Aortic smooth muscle cell (primary cell): Measurements from ENCODE around the gene CBLB. TPM values are rescaled to one million over a fixed set of nuclear protein-coding genes. Genes with fewer than 3 reads are reported as not detected.

Source experiments
- total RNA-seq: library from RNA; depleted of rRNA; stranded (reverse); fragments of >200 nt; gene quantifications from 2 replicates; pipeline ENCODE4 v1.2.3, GENCODE V29; 2014

CBLB gene
- 38.8 and 74.7 TPM in 2 replicates for total RNA-seq

DNA sequence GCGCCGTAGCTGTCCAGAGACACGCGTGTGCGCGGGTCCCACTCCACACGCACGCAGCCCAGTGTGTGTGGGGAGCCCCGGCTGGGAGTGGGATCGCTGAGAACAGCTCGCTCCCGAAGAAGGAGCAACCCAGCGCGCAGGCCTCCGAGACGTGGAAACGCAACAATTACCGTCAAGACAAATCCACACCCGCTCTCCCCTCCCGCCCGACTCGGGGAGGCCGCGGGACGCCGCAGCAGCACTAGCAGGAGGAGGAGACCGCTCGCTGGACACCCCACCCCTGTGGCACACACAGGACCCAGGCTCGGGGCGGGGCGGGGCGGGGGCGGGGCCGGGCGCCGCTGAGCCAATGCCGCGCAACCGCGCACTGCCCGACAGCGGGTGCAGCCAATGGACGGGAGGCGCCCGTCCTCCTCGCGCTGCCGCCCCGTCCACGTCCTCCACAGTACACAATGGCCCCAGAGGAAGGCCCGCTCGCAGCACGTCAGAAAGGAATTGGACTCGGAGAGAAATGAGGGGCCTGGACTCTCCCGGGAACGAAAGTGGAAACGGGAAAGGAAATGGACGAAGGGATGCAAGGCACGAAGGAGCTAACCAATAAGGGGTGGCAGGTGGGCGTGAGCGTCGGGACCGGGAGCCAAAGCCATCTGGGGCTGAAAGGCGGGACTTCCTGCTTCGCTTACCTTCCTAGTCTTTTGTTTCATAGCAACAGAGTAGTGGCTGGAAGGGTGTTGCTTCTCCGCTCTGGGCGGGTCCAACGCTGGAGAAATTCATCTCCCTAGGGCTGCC, at the start of gene CBLB:
TSS of gene CBLB (minus strand) at position 271 of the 789 bp plus-strand sequence. CDS start 1,435 bp downstream, outside the sequence.

